ENCODE data around the gene MCUB.

- no peak for TF ChIP-seq CTCF (IDR thresholded peaks at IDR 0.05; ENCODE audit: poor library complexity)
- TF ChIP-seq EZH2 (IDR thresholded peaks at IDR 0.05; ENCODE audit: borderline replicate concordance), result no peak
Measured at GRCh38 chr4:109640644-109641043, 80.6 kb downstream of the MCUB start.
